Measurements from ENCODE around the gene TMEM169. TPM values are rescaled to one million over a fixed set of nuclear protein-coding genes. Genes with fewer than 3 reads are reported as not detected.

TMEM169 gene
- total and polyA plus RNA-seq, 2 of the 4 experiments (the other 2 are of a cell fraction) = 0.15 to 0.54 TPM

DNA sequence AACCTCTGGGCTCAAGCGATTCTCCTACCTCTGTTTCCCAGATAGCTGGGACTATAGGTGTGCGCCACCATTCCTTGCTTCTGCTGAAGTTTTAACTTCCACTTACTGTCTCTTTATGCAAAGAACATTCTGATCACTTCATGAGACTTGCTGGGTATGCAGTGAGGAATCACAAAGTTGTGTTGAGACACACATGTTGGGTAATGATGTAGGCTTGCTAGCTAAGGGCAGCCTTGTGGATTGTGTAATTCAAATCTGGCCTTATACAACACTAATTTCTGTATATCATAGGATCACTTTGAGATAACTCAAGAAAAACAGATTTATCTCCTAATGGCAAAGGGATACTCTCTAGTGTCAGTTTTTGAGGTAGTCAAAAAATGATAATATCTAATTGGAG is 51.7 kb downstream of the TMEM169 start:
- DNase-seq = no peak
- Histone ChIP-seq H3K9me1 (ENCODE audit: insufficient read depth, low read length) (peaks cover 5% of the 10 kb centered on the region), H3K4me1 (ENCODE audit: control insufficient read depth, insufficient read depth, low read length) (peaks cover 7% of the 10 kb centered on the region; the same call in 1 of the 2 replicates), H2AK5ac (ENCODE audit: low read depth, low read length) (no peak overlapping the region), H3K79me1 (ENCODE audit: low read depth in 1 of 2, low read length in 2 of 2) (peaks cover 31 to 46% of the 10 kb centered on the region in 2 experiments), H3K36me3 (ENCODE audit: control insufficient read depth, insufficient read depth, low read length) (peaks cover 50% of the 10 kb centered on the region), H2BK15ac (ENCODE audit: low read depth, low read length) (no peak overlapping the region), H3K4ac (ENCODE audit: low read depth, low read length) (no peak overlapping the region), H3K4me3 (ENCODE audit: insufficient read depth, low read depth, low read length) (no peak overlapping the region), H3K27ac (ENCODE audit: insufficient read depth, low read length) (peak overlapping the region; percentile 71; the same call in 1 of the 2 replicates), H3K56ac (ENCODE audit: extremely low read depth, insufficient read depth, low read length) (no peak overlapping the region), H3K4me2 (ENCODE audit: low read depth, low read length) (no peak overlapping the region), H4K5ac (ENCODE audit: low read depth, low read length) (no peak overlapping the region), H2BK120ac (ENCODE audit: low read depth, low read length) (no peak overlapping the region), H3K27me3 (ENCODE audit: control insufficient read depth, insufficient read depth, low read length) (no peaks in the 10 kb centered on the region), H4K20me1 (ENCODE audit: insufficient read depth, low read length) (peaks cover 7% of the 10 kb centered on the region; the same call in 1 of the 2 replicates), H4K91ac (ENCODE audit: insufficient read depth, low read depth, low read length) (no peak overlapping the region), H2AFZ (replicated peaks; ENCODE audit: low read length, poor library complexity) (no peak overlapping the region), H2BK5ac (ENCODE audit: low read depth, low read length, poor library complexity, severe bottlenecking) (peak overlapping the region; percentile 11), H3K18ac (ENCODE audit: low read depth, low read length) (no peak overlapping the region), H2AK9ac (replicated peaks; ENCODE audit: low read depth, low read length, poor library complexity) (no peak overlapping the region), H3K9ac (ENCODE audit: low read depth, low read length) (no peak overlapping the region), H3K9me3 (ENCODE audit: control insufficient read depth, insufficient read depth, low read length) (no peaks in the 10 kb centered on the region), H3K23ac (ENCODE audit: low read depth, low read length) (no peak overlapping the region), H4K8ac (ENCODE audit: low read depth in 2 of 2, low read length in 2 of 2) (peak overlapping the region in 1 of 2 experiments; percentile 32; a peak in 1 of 4 replicates), H3K14ac (replicated peaks; ENCODE audit: low read depth, low read length) (no peak overlapping the region), H2BK20ac (ENCODE audit: low read depth, low read length) (no peak overlapping the region)
- dilution Hi-C loops (cut with HindIII; ENCODE audit: low sequenced_read_pairs, unreplicated experiment) = no loop called here
- intact Hi-C loops (cut with micrococcal nuclease) = no loop called here
- POLR2A ChIA-PET (ENCODE audit: unreplicated experiment) = interaction anchor here (1.5 kb wide), 1 partner anchor 11 kb away, joined by 4 read pairs; no protein-coding TSS in a partner anchor
- TF ChIP-seq CEBPB (IDR thresholded peaks at IDR 0.05; ENCODE audit: low read depth, low read length) = peak; percentile 45; the same call in 1 of the 2 replicates
- TF ChIP-seq NFE2L2 (IDR thresholded peaks at IDR 0.05; ENCODE audit: low read depth, low read length) = no peak
- no CpG with 5 or more reads among the region's 2 CpGs for WGBS, 2 experiments (ENCODE audit: extremely low coverage in 2 of 2, insufficient read length in 1 of 2)
- CTCF ChIA-PET = no interaction called here
- in situ Hi-C loops (cut with MboI; ENCODE audit: low sequenced_read_pairs) = no loop called here
- ATAC-seq (ENCODE audit: low read depth) = no peak
- no TSS peak for BruUV-seq (replicated peaks)
